ENCODE measurements around the gene HFE.

HFE gene

GRCh38 chr6:26142026-26142425 is 54.8 kb downstream of the HFE start:
- no peak for DNase-seq (ENCODE audit: insufficient read length, low spot score)

More at GRCh38 chr6:26142026-26142425, 54.8 kb downstream of the HFE start:
- FAIRE-seq = no peak
- TF ChIP-seq TAF1 (IDR thresholded peaks at IDR 0.05; ENCODE audit: low read depth, low read length) (no peak), POLR2AphosphoS5 (IDR thresholded peaks at IDR 0.05; ENCODE audit: low read depth, low read length) (no peak), POU2F2 (IDR thresholded peaks at IDR 0.05; ENCODE audit: low read depth, low read length) (no peak), POLR2A (IDR thresholded peaks at IDR 0.05; ENCODE audit: low read depth, low read length) (no peak), SPI1 (IDR thresholded peaks at IDR 0.05; ENCODE audit: low read depth, low read length) (no peak), PAX5 (IDR thresholded peaks at IDR 0.05; ENCODE audit: insufficient read depth, low read length, severe bottlenecking) (no peak)

All from GM12891 (cell line).